HCT116 (cell line): ENCODE results near the gene ETFA. TPM values are rescaled to one million over a fixed set of nuclear protein-coding genes. Genes with fewer than 3 reads are reported as not detected.

ENCODE experiments used
- ATAC-seq: fragments of 200-7000 bp; cut with Tn5 transposase; 2 replicates; pipeline ENCODE4 v1.9.1; 2020; ENCODE audit warnings: mild to moderate bottlenecking, moderate library complexity
- BruUV-seq: library from RNA; stranded (reverse); fragments of 400-500 nt; replicated peaks from 2 replicates; lab custom pipeline; 2021; lab: Mats Ljungman, UMichigan
- CTCF ChIA-PET: fragments of 300-600 bp; sonication (Branson Sonifier 250); formaldehyde crosslinking; loops from one replicate; lab custom pipeline; 2021; ENCODE audit warnings: antibody characterized with exemption; lab: Charles Lee
- POLR2A ChIA-PET: fragments of 300-600, 350-600 bp; sonication (Branson Sonifier 250); formaldehyde crosslinking; loops from one replicate; lab custom pipeline; 2021; ENCODE audit warnings: antibody characterized with exemption; lab: Charles Lee
- RAD21 ChIA-PET, 2 experiments: fragments of 300-600 bp; sonication (Branson Sonifier 250); formaldehyde crosslinking; loops; one replicate each; lab custom pipeline; 2023; ENCODE audit warnings: low total read pairs in 2 of 2; ENCODE audit not compliant: uncharacterized antibody in 2 of 2, unreplicated experiment in 2 of 2, low non-redundant PET in 1 of 2; lab: Charles Lee
- DNase-seq: peaks from one replicate; pipeline ENCODE4 v3.0.0-alpha.2; 2010; ENCODE audit warnings: low read depth, low spot score
- H2AFZ ChIP-seq: fragments of 200-600 bp; shearing (Covaris generic), sonication (generic); 2 replicates; pipeline ENCODE4 v1.6.1; 2017; ENCODE audit warnings: low read depth, mixed run types, mixed read lengths, antibody characterized with exemption, low read length; ENCODE audit not compliant: poor library complexity, severe bottlenecking
- H3K27ac ChIP-seq: 2 replicates; pipeline ENCODE4 v1.5.1; 2012; ENCODE audit warnings: low read depth, low read length
- H3K27me3 ChIP-seq: fragments of 200-600 bp; sonication (generic); 2 replicates; pipeline ENCODE4 v1.6.1; 2016; ENCODE audit warnings: mixed run types, low read length, mixed read lengths; ENCODE audit not compliant: insufficient read depth
- H3K36me3 ChIP-seq, 2 experiments: fragments of 200-500 bp in 1 of 2; fragments of 200-600 bp in 1 of 2; sonication (Bioruptor generic) in 1 of 2; sonication (generic) in 1 of 2; 2 replicates each; pipeline versions ENCODE4 v1.5.1 to v1.6.1; 2014 to 2016; ENCODE audit warnings: low read length in 2 of 2, inconsistent platforms in 1 of 2, mixed read lengths in 1 of 2, mixed run types in 1 of 2; ENCODE audit not compliant: insufficient read depth in 2 of 2, control insufficient read depth in 1 of 2
- H3K4me1 ChIP-seq, 2 experiments: fragments of 200-600 bp in 1 of 2; sonication (generic) in 1 of 2; 2 replicates each; pipeline versions ENCODE4 v1.5.1 to v1.6.1; 2012 to 2017; ENCODE audit warnings: low read length in 2 of 2, inconsistent platforms in 1 of 2, mild to moderate bottlenecking in 1 of 2, mixed read lengths in 1 of 2, mixed run types in 1 of 2, moderate library complexity in 1 of 2; ENCODE audit not compliant: insufficient read depth in 2 of 2, control insufficient read depth in 1 of 2
- H3K4me2 ChIP-seq: fragments of 200-600 bp; sonication (generic); 2 replicates; pipeline ENCODE4 v1.6.1; 2017; ENCODE audit warnings: mixed run types, low read length, mixed read lengths
- H3K4me3 ChIP-seq, 2 experiments: fragments of 200-600 bp in 1 of 2; sonication (generic) in 1 of 2; replicated peaks in 1 of 2; 2 replicates each; pipeline ENCODE4 v1.5.1; 2011 to 2016; ENCODE audit warnings: low read length in 2 of 2, control low read depth in 1 of 2, low read depth in 1 of 2, mild to moderate bottlenecking in 1 of 2, mixed read lengths in 1 of 2, mixed run types in 1 of 2
- H3K79me2 ChIP-seq: fragments of 200-600 bp; sonication (generic); 2 replicates; pipeline ENCODE4 v1.6.1; 2017; ENCODE audit warnings: mild to moderate bottlenecking, mixed run types, low read length, moderate library complexity, mixed read lengths; ENCODE audit not compliant: insufficient read depth
- H3K9ac ChIP-seq: fragments of 200-600 bp; sonication (generic); 2 replicates; pipeline ENCODE4 v1.6.1; 2016; ENCODE audit warnings: low read length, mixed read lengths
- H3K9me2 ChIP-seq: fragments of 200-600 bp; sonication (generic), shearing (Covaris generic); 2 replicates; pipeline ENCODE4 v1.6.1; 2017; ENCODE audit warnings: mixed run types, mild to moderate bottlenecking, moderate library complexity; ENCODE audit not compliant: insufficient read depth
- H3K9me3 ChIP-seq, 2 experiments: fragments of 200-500 bp in 1 of 2; fragments of 200-600 bp in 1 of 2; sonication (Bioruptor generic) in 1 of 2; sonication (generic) in 1 of 2; 2 replicates each; pipeline ENCODE4 v1.6.1; 2014 to 2017; ENCODE audit warnings: low read length in 2 of 2, mixed read lengths in 2 of 2, inconsistent platforms in 1 of 2, low read depth in 1 of 2, mild to moderate bottlenecking in 1 of 2, mixed run types in 1 of 2, moderate library complexity in 1 of 2; ENCODE audit not compliant: control insufficient read depth in 1 of 2, insufficient read depth in 1 of 2
- H4K20me1 ChIP-seq: fragments of 200-600 bp; sonication (generic), shearing (Covaris generic); 2 replicates; pipeline ENCODE4 v1.6.1; 2017; ENCODE audit warnings: mixed run types, mild to moderate bottlenecking, moderate library complexity; ENCODE audit not compliant: insufficient read depth
- EZH2phosphoT487 ChIP-seq: fragments of 200-600 bp; IDR thresholded peaks from 2 replicates; pipeline ENCODE4 v1.6.1; 2018; ENCODE audit warnings: antibody characterized with exemption, borderline replicate concordance
- FOSL1 ChIP-seq: IDR thresholded peaks from 2 replicates; pipeline ENCODE4 v1.6.1; 2012; ENCODE audit warnings: low read depth
- JUND ChIP-seq: IDR thresholded peaks from 2 replicates; pipeline ENCODE4 v1.6.1; 2012
- POLR2A ChIP-seq: IDR thresholded peaks from 2 replicates; pipeline ENCODE4 v1.7.0; 2011; ENCODE audit warnings: borderline replicate concordance; ENCODE audit not compliant: insufficient read depth, insufficient read length; ENCODE audit errors: extremely low read depth
- SRF ChIP-seq: IDR thresholded peaks from 2 replicates; pipeline ENCODE4 v1.6.1; 2012; ENCODE audit warnings: low read depth
- intact Hi-C: fragments of 100-400 bp; cut with micrococcal nuclease; formaldehyde crosslinking; loops from 2 replicates; pipeline ENCODE4 v1.10.0; 2022
- total RNA-seq: library from RNA; stranded (reverse); gene quantifications from one replicate; pipeline ENCODE4 v1.2.1, GENCODE V29; 2021; ENCODE audit not compliant: unreplicated experiment
- TF ChIP-seq, protein P1 (sequence below): IDR thresholded peaks from 2 replicates; pipeline ENCODE4 v1.6.1; 2012; ENCODE audit warnings: low read depth
- TF ChIP-seq, protein P2 (sequence below): IDR thresholded peaks from 2 replicates; pipeline ENCODE4 v1.6.1; 2011; ENCODE audit warnings: mild to moderate bottlenecking, low read length, moderate library complexity; ENCODE audit not compliant: insufficient replicate concordance; ENCODE audit errors: extremely low read depth

Gene ETFA
- total RNA-seq, 1 experiment from 2014 or later, result 144 TPM

DNA sequence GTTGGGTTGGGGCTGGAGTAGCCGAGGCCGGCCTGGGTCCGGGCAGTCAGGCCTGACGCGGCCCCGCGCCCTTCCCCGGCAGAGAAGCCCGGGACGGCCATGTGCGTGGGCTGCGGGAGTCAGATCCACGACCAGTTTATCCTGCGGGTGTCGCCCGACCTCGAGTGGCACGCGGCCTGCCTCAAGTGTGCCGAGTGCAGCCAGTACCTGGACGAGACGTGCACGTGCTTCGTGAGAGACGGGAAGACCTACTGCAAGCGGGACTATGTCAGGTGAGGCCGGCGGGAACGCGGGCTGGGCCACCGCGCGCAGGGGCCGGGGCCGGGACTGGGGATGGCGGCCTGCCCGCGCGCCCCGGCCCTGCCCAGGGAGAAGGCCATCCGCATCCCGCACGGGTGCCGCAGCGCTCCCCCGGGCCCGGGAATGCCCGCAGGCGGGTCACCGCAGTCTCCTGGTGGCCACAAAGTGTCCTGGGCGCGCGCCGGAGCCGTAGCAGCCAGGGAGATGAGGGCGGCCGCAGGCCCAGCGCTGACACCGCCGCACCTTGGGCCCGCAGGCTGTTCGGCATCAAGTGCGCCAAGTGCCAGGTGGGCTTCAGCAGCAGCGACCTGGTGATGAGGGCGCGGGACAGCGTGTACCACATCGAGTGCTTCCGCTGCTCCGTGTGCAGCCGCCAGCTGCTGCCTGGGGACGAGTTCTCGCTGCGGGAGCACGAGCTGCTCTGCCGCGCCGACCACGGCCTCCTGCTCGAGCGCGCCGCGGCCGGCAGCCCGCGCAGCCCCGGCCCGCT, 26.6 kb upstream of the ETFA start:
- 0 out of 2 replicates have a peak overlapping the region, but pooled peaks have one; percentile 63 for H3K9ac ChIP-seq
- ATAC-seq (no peak), DNase-seq (no peak)
- H3K79me2 ChIP-seq, result peaks cover 11% of the 10 kb centered on the region
- H3K36me3 ChIP-seq, result peaks cover 0 to 4% of the 10 kb centered on the region in 2 experiments; a peak in 2 of 4 replicates
- H3K4me3 ChIP-seq, result peak overlapping the region; percentile 66 to 77
- H4K20me1 ChIP-seq, result no peaks in the 10 kb centered on the region
- no peaks in the 10 kb centered on the region for H3K9me2 ChIP-seq
- TF ChIP-seq, protein P1, sequence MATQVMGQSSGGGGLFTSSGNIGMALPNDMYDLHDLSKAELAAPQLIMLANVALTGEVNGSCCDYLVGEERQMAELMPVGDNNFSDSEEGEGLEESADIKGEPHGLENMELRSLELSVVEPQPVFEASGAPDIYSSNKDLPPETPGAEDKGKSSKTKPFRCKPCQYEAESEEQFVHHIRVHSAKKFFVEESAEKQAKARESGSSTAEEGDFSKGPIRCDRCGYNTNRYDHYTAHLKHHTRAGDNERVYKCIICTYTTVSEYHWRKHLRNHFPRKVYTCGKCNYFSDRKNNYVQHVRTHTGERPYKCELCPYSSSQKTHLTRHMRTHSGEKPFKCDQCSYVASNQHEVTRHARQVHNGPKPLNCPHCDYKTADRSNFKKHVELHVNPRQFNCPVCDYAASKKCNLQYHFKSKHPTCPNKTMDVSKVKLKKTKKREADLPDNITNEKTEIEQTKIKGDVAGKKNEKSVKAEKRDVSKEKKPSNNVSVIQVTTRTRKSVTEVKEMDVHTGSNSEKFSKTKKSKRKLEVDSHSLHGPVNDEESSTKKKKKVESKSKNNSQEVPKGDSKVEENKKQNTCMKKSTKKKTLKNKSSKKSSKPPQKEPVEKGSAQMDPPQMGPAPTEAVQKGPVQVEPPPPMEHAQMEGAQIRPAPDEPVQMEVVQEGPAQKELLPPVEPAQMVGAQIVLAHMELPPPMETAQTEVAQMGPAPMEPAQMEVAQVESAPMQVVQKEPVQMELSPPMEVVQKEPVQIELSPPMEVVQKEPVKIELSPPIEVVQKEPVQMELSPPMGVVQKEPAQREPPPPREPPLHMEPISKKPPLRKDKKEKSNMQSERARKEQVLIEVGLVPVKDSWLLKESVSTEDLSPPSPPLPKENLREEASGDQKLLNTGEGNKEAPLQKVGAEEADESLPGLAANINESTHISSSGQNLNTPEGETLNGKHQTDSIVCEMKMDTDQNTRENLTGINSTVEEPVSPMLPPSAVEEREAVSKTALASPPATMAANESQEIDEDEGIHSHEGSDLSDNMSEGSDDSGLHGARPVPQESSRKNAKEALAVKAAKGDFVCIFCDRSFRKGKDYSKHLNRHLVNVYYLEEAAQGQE, result no peak
- TF ChIP-seq, protein P2, sequence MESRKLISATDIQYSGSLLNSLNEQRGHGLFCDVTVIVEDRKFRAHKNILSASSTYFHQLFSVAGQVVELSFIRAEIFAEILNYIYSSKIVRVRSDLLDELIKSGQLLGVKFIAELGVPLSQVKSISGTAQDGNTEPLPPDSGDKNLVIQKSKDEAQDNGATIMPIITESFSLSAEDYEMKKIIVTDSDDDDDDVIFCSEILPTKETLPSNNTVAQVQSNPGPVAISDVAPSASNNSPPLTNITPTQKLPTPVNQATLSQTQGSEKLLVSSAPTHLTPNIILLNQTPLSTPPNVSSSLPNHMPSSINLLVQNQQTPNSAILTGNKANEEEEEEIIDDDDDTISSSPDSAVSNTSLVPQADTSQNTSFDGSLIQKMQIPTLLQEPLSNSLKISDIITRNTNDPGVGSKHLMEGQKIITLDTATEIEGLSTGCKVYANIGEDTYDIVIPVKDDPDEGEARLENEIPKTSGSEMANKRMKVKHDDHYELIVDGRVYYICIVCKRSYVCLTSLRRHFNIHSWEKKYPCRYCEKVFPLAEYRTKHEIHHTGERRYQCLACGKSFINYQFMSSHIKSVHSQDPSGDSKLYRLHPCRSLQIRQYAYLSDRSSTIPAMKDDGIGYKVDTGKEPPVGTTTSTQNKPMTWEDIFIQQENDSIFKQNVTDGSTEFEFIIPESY, result no peak
- TF ChIP-seq SRF, result no peak
- TF ChIP-seq FOSL1, result no peak
- no peak for TF ChIP-seq POLR2A
- no peak for TF ChIP-seq EZH2phosphoT487
- TF ChIP-seq JUND, result no peak
- intact Hi-C loops, result loop anchor here (10.0 kb wide), 1 partner anchor 507 kb away; no protein-coding TSS in a partner anchor
- ChIA-PET RAD21 (no interaction called here), CTCF (no interaction called here), POLR2A (no interaction called here)
- H3K27ac ChIP-seq, result peak overlapping the region; percentile 24; the same call in 1 of the 2 replicates
- H3K27me3 ChIP-seq, result no peaks in the 10 kb centered on the region
- no peaks in the 10 kb centered on the region for H3K9me3 ChIP-seq
- no TSS peak for BruUV-seq
- H3K4me1 ChIP-seq, result peaks cover 10 to 25% of the 10 kb centered on the region in 2 experiments; a peak in 3 of 4 replicates
- no peak overlapping the region for H2AFZ ChIP-seq
- peak overlapping the region; percentile 88 for H3K4me2 ChIP-seq
